Naive thymus-derived CD4-positive, alpha-beta T cell (primary cell): ENCODE results near the gene SERPING1. TPM values are rescaled to one million over a fixed set of nuclear protein-coding genes. Genes with fewer than 3 reads are reported as not detected.
A peak's percentile ranks its signal among the peaks of the same experiment; 100 is the strongest.

Source experiments
- microRNA-seq: library from miRNA; unstranded; fragments of <30 nt; microRNA quantifications from one replicate; pipeline ENCODE4 v1.2.0, GENCODE V29; 2022; ENCODE audit warnings: borderline microRNAs expressed
- polyA plus RNA-seq, 2 donors: library from polyadenylated mRNA; unstranded; fragments of 300-500 nt; fragmentation: Illumina TruSeq; gene quantifications; one replicate each; pipeline ENCODE4 v1.2.3, GENCODE V29; 2021
- total RNA-seq, 6 experiments: library from RNA in 5 of 6; stranded (reverse) in 5 of 6; gene quantifications; 1 replicate in 5 of 6; 2 replicates in 1 of 6; pipeline ENCODE4 v1.2.3 and lab custom pipeline; 2021 to 2026

SERPING1 gene
- total and polyA plus RNA-seq, 7 experiments from 2014 or later, result 0.21 to 3.7 (median 0.97) TPM; not detected in 4

Small RNA genes within 50 kb of the gene (microRNA-seq; reads per million reads assigned to microRNA genes)
- gene MIR130A, result 48.2 reads per million, percentile 44 among the genes with 10 or more reads in this experiment

Other genes starting within 250 kb of the SERPING1 start
- gene PRG3, start 216.5 kb upstream of the SERPING1 start, total RNA-seq, result not detected
- gene PRG3, start 216.5 kb upstream of the SERPING1 start, polyA plus RNA-seq, result not detected
- 1 to 10 TPM in 1 of 5 experiments, under 1 TPM in 2, not detected in 2; 0.44 to 1.7 (median 0.48) TPM for gene PRG2, start 207.0 kb upstream of the SERPING1 start, total RNA-seq
- not detected for gene PRG2, start 207.0 kb upstream of the SERPING1 start, polyA plus RNA-seq
- 10 to 100 TPM; 10.5 to 67.9 (median 12.2) TPM for gene SLC43A3, start 170.6 kb upstream of the SERPING1 start, total RNA-seq
- 10 to 100 TPM; 10.0 to 16.7 TPM for gene SLC43A3, start 170.6 kb upstream of the SERPING1 start, polyA plus RNA-seq
- gene RTN4RL2, start 137.2 kb upstream of the SERPING1 start, total RNA-seq, result under 1 TPM in 3 of 5 experiments, not detected in 2; 0.19 to 0.47 (median 0.27) TPM
- gene RTN4RL2, start 137.2 kb upstream of the SERPING1 start, polyA plus RNA-seq, result under 1 TPM; 0.08 to 0.44 TPM
- gene SLC43A1, start 82.0 kb upstream of the SERPING1 start, total RNA-seq, result 10 to 100 TPM; 10.1 to 19.2 (median 16.3) TPM
- gene SLC43A1, start 82.0 kb upstream of the SERPING1 start, polyA plus RNA-seq, result 10 to 100 TPM; 12.7 to 15.4 TPM
- 10 to 100 TPM; 23.7 to 52.8 (median 34.7) TPM for gene TIMM10, start 66.9 kb upstream of the SERPING1 start, total RNA-seq
- gene TIMM10, start 66.9 kb upstream of the SERPING1 start, polyA plus RNA-seq, result 10 to 100 TPM; 76.5 to 79.4 TPM
- gene SMTNL1, start 60.1 kb upstream of the SERPING1 start, total RNA-seq, result not detected
- gene SMTNL1, start 60.1 kb upstream of the SERPING1 start, polyA plus RNA-seq, result under 1 TPM; 0.28 to 0.44 TPM
- gene UBE2L6, start 30.0 kb upstream of the SERPING1 start, total RNA-seq, result 100 to 1,000 TPM in 1 of 5 experiments, 10 to 100 TPM in 4; 51.1 to 326 (median 64.2) TPM
- 100 to 1,000 TPM; 236 to 238 TPM for gene UBE2L6, start 30.0 kb upstream of the SERPING1 start, polyA plus RNA-seq
- 10 to 100 TPM in 2 of 5 experiments, 1 to 10 TPM in 2, under 1 TPM in 1; 0.70 to 13.4 (median 4.3) TPM for gene YPEL4, start 52.2 kb downstream of the SERPING1 start, total RNA-seq
- under 1 TPM; 0.15 to 0.18 TPM for gene YPEL4, start 52.2 kb downstream of the SERPING1 start, polyA plus RNA-seq
- 10 to 100 TPM; 12.8 to 18.5 (median 14.7) TPM for gene CLP1, start 60.1 kb downstream of the SERPING1 start, total RNA-seq
- 10 to 100 TPM; 10.1 to 10.3 TPM for gene CLP1, start 60.1 kb downstream of the SERPING1 start, polyA plus RNA-seq
- 10 to 100 TPM; 51.4 to 82.2 (median 59.1) TPM for gene ZDHHC5, start 70.4 kb downstream of the SERPING1 start, total RNA-seq
- 10 to 100 TPM; 26.9 to 44.5 TPM for gene ZDHHC5, start 70.4 kb downstream of the SERPING1 start, polyA plus RNA-seq
- gene MED19, start 114.5 kb downstream of the SERPING1 start, total RNA-seq, result 10 to 100 TPM; 10.2 to 15.6 (median 12.4) TPM
- gene MED19, start 114.5 kb downstream of the SERPING1 start, polyA plus RNA-seq, result 10 to 100 TPM; 12.4 to 13.8 TPM
- gene TMX2, start 114.9 kb downstream of the SERPING1 start, total RNA-seq, result 10 to 100 TPM; 43.0 to 67.3 (median 64.8) TPM
- 10 to 100 TPM; 79.0 to 91.2 TPM for gene TMX2, start 114.9 kb downstream of the SERPING1 start, polyA plus RNA-seq
- 100 to 1,000 TPM in 3 of 5 experiments, 10 to 100 TPM in 2; 93.6 to 193 (median 124) TPM for gene SELENOH, start 143.8 kb downstream of the SERPING1 start, total RNA-seq
- gene SELENOH, start 143.8 kb downstream of the SERPING1 start, polyA plus RNA-seq, result 100 to 1,000 TPM; 339 to 382 TPM
- not detected for gene BTBD18, start 154.1 kb downstream of the SERPING1 start, total RNA-seq
- gene BTBD18, start 154.1 kb downstream of the SERPING1 start, polyA plus RNA-seq, result under 1 TPM; 0.56 to 0.95 TPM
- 10 to 100 TPM in 4 of 5 experiments, 1 to 10 TPM in 1; 9.3 to 32.0 (median 13.7) TPM for gene CTNND1, start 164.1 kb downstream of the SERPING1 start, total RNA-seq
- gene CTNND1, start 164.1 kb downstream of the SERPING1 start, polyA plus RNA-seq, result 1 to 10 TPM in 1 of 2 donors, under 1 TPM in 1; 0.80 to 2.0 TPM